GM12801 (cell line): Measurements from ENCODE around the gene FCRL6.

Source experiments
- CTCF ChIP-seq: IDR thresholded peaks from one replicate; pipeline ENCODE4 v1.5.1; 2011; ENCODE audit warnings: control low read depth; ENCODE audit not compliant: insufficient read length; ENCODE audit errors: extremely low read depth

The FCRL6 gene

GRCh38 chr1:159774465-159774864 is 27.7 kb upstream of the FCRL6 start:
- no peak for TF ChIP-seq CTCF

- TF ChIP-seq CTCF, result no peak
Observed at GRCh38 chr1:159775716-159776115, 26.4 kb upstream of the FCRL6 start.

- TF ChIP-seq CTCF, result no peak
Observed at GRCh38 chr1:159778266-159778665, 23.9 kb upstream of the FCRL6 start.

- no peak for TF ChIP-seq CTCF
Observed at GRCh38 chr1:159779403-159779851, 22.7 kb upstream of the FCRL6 start.

GRCh38 chr1:159780583-159781582 is 21.3 kb upstream of the FCRL6 start, which contains the start of gene DUSP23:
TSS of gene DUSP23 (plus strand) at chr1:159780962. CDS start at chr1:159781101, 139 bp downstream.
- TF ChIP-seq CTCF, result no peak

GRCh38 chr1:159781992-159782391 is 20.2 kb upstream of the FCRL6 start:
- TF ChIP-seq CTCF, result no peak

GRCh38 chr1:159783724-159784123 is 18.4 kb upstream of the FCRL6 start:
- TF ChIP-seq CTCF, result no peak
